Measurements from ENCODE around the gene LHFPL4. TPM values are rescaled to one million over a fixed set of nuclear protein-coding genes. Genes with fewer than 3 reads are reported as not detected.

LHFPL4 gene
- total and polyA plus RNA-seq, 2 of the 13 experiments (the other 11 are each of a cell fraction or from before 2014, with no cell fraction given) = 0.02 to 0.03 TPM

DNA sequence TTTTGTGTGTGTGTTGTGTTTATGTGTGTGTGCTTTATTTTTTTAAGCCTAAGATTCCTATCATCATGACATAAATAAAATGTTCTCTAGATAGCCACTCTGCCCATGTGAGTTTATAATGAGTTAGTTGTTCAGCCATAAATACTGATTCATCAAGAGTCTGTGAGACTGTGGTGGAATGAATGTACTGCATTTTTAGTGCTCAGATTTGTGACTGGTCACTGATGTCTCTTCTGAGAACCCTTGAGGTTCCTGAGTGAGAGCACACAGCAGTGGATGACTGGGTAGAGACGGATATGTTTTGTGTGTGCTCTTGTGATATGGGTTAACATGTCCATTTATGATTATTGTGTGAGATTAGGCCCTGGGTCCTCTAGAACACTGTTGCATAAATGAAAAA lies 105.0 kb downstream of the LHFPL4 start (continued):
- TF ChIP-seq, protein P1, sequence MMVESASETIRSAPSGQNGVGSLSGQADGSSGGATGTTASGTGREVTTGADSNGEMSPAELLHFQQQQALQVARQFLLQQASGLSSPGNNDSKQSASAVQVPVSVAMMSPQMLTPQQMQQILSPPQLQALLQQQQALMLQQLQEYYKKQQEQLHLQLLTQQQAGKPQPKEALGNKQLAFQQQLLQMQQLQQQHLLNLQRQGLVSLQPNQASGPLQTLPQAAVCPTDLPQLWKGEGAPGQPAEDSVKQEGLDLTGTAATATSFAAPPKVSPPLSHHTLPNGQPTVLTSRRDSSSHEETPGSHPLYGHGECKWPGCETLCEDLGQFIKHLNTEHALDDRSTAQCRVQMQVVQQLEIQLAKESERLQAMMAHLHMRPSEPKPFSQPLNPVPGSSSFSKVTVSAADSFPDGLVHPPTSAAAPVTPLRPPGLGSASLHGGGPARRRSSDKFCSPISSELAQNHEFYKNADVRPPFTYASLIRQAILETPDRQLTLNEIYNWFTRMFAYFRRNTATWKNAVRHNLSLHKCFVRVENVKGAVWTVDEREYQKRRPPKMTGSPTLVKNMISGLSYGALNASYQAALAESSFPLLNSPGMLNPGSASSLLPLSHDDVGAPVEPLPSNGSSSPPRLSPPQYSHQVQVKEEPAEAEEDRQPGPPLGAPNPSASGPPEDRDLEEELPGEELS (CRISPR knock-in tag; IDR thresholded peaks at IDR 0.05) = no peak
- TF ChIP-seq, protein P2, sequence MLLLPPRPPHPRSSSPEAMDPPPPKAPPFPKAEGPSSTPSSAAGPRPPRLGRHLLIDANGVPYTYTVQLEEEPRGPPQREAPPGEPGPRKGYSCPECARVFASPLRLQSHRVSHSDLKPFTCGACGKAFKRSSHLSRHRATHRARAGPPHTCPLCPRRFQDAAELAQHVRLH (CRISPR knock-in tag; IDR thresholded peaks at IDR 0.05; ENCODE audit: borderline replicate concordance, low read depth) = no peak
- TF ChIP-seq ZEB1 (IDR thresholded peaks at IDR 0.05; ENCODE audit: insufficient replicate concordance, low read depth) (no peak), SP5 (CRISPR knock-in tag; IDR thresholded peaks at IDR 0.05; ENCODE audit: borderline replicate concordance, low read depth) (no peak), ZNF350 (CRISPR knock-in tag; IDR thresholded peaks at IDR 0.05; ENCODE audit: borderline replicate concordance, low read depth) (no peak), ZNF33B (CRISPR knock-in tag; IDR thresholded peaks at IDR 0.05) (no peak), ZNF431 (CRISPR knock-in tag; IDR thresholded peaks at IDR 0.05; ENCODE audit: borderline replicate concordance, low read depth) (no peak), ELF3 (CRISPR knock-in tag; IDR thresholded peaks at IDR 0.05) (no peak)
- TF ChIP-seq, protein P3, sequence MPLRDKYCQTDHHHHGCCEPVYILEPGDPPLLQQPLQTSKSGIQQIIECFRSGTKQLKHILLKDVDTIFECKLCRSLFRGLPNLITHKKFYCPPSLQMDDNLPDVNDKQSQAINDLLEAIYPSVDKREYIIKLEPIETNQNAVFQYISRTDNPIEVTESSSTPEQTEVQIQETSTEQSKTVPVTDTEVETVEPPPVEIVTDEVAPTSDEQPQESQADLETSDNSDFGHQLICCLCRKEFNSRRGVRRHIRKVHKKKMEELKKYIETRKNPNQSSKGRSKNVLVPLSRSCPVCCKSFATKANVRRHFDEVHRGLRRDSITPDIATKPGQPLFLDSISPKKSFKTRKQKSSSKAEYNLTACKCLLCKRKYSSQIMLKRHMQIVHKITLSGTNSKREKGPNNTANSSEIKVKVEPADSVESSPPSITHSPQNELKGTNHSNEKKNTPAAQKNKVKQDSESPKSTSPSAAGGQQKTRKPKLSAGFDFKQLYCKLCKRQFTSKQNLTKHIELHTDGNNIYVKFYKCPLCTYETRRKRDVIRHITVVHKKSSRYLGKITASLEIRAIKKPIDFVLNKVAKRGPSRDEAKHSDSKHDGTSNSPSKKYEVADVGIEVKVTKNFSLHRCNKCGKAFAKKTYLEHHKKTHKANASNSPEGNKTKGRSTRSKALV (CRISPR knock-in tag; IDR thresholded peaks at IDR 0.05) = no peak
- TF ChIP-seq, protein P4, sequence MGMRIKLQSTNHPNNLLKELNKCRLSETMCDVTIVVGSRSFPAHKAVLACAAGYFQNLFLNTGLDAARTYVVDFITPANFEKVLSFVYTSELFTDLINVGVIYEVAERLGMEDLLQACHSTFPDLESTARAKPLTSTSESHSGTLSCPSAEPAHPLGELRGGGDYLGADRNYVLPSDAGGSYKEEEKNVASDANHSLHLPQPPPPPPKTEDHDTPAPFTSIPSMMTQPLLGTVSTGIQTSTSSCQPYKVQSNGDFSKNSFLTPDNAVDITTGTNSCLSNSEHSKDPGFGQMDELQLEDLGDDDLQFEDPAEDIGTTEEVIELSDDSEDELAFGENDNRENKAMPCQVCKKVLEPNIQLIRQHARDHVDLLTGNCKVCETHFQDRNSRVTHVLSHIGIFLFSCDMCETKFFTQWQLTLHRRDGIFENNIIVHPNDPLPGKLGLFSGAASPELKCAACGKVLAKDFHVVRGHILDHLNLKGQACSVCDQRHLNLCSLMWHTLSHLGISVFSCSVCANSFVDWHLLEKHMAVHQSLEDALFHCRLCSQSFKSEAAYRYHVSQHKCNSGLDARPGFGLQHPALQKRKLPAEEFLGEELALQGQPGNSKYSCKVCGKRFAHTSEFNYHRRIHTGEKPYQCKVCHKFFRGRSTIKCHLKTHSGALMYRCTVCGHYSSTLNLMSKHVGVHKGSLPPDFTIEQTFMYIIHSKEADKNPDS (CRISPR knock-in tag; IDR thresholded peaks at IDR 0.05) = no peak

Other genes starting within 250 kb of the LHFPL4 start
- gene THUMPD3, start 190.8 kb downstream of the LHFPL4 start, total RNA-seq (2016; rRNA removed; fragmentation: Illumina TruSeq; extraction: Trizol) = 44.1 and 62.4 TPM in 2 replicates
- 27.5 and 31.2 TPM in 2 replicates for gene THUMPD3, start 190.8 kb downstream of the LHFPL4 start, polyA plus RNA-seq (2011; rRNA removed)
- gene SETD5, start 156.2 kb downstream of the LHFPL4 start, total RNA-seq (2016; rRNA removed; fragmentation: Illumina TruSeq; extraction: Trizol) = 40.6 and 46.8 TPM in 2 replicates
- 79.8 and 95.8 TPM in 2 replicates for gene SETD5, start 156.2 kb downstream of the LHFPL4 start, polyA plus RNA-seq (2011; rRNA removed)
- gene MTMR14, start 95.7 kb upstream of the LHFPL4 start, total RNA-seq (2016; rRNA removed; fragmentation: Illumina TruSeq; extraction: Trizol) = 32.1 and 32.8 TPM in 2 replicates
- gene MTMR14, start 95.7 kb upstream of the LHFPL4 start, polyA plus RNA-seq (2011; rRNA removed) = 27.1 and 34.1 TPM in 2 replicates
- gene CPNE9, start 150.0 kb upstream of the LHFPL4 start, total RNA-seq (2016; rRNA removed; fragmentation: Illumina TruSeq; extraction: Trizol) = not detected in 2 replicates
- 0.14 and 0.20 TPM in 2 replicates for gene CPNE9, start 150.0 kb upstream of the LHFPL4 start, polyA plus RNA-seq (2011; rRNA removed)
- gene BRPF1, start 177.9 kb upstream of the LHFPL4 start, total RNA-seq (2016; rRNA removed; fragmentation: Illumina TruSeq; extraction: Trizol) = 7.5 and 10.0 TPM in 2 replicates
- gene BRPF1, start 177.9 kb upstream of the LHFPL4 start, polyA plus RNA-seq (2011; rRNA removed) = 7.3 and 7.4 TPM in 2 replicates
- 23.8 and 28.7 TPM in 2 replicates for gene OGG1, start 196.1 kb upstream of the LHFPL4 start, total RNA-seq (2016; rRNA removed; fragmentation: Illumina TruSeq; extraction: Trizol)
- gene OGG1, start 196.1 kb upstream of the LHFPL4 start, polyA plus RNA-seq (2011; rRNA removed) = 33.2 and 38.9 TPM in 2 replicates
- gene CAMK1, start 216.1 kb upstream of the LHFPL4 start, total RNA-seq (2016; rRNA removed; fragmentation: Illumina TruSeq; extraction: Trizol) = 51.8 and 53.3 TPM in 2 replicates
- 26.4 and 27.7 TPM in 2 replicates for gene CAMK1, start 216.1 kb upstream of the LHFPL4 start, polyA plus RNA-seq (2011; rRNA removed)
- gene TADA3, start 238.7 kb upstream of the LHFPL4 start, total RNA-seq (2016; rRNA removed; fragmentation: Illumina TruSeq; extraction: Trizol) = 37.1 and 43.3 TPM in 2 replicates
- gene TADA3, start 238.7 kb upstream of the LHFPL4 start, polyA plus RNA-seq (2011; rRNA removed) = 32.1 and 34.4 TPM in 2 replicates
- 73.9 and 83.6 TPM in 2 replicates for gene ARPC4, start 239.3 kb upstream of the LHFPL4 start, total RNA-seq (2016; rRNA removed; fragmentation: Illumina TruSeq; extraction: Trizol)
- 27.2 and 30.1 TPM in 2 replicates for gene ARPC4, start 239.3 kb upstream of the LHFPL4 start, polyA plus RNA-seq (2011; rRNA removed)

Data from HepG2 (cell line).